Esophagus squamous epithelium (tissue), 5 donors: ENCODE results near the gene RERE. TPM values are rescaled to one million over a fixed set of nuclear protein-coding genes. Genes with fewer than 3 reads are reported as not detected.

Experiments
- DNase-seq: peaks from one replicate; lab custom pipeline; 2025; lab: John Stamatoyannopoulos, UW
- H3K27ac ChIP-seq, 4 donors: fragments of 200-600 bp; sonication (generic); one replicate each; pipeline ENCODE4 v1.5.1; 2016 to 2019; ENCODE audit warnings: mild to moderate bottlenecking in 1 of 4
- H3K27me3 ChIP-seq, 4 donors: fragments of 200-600 bp; sonication (generic); 1 replicate in 3 of 4; 2 replicates in 1 of 4; pipeline versions ENCODE4 v1.5.1 to v1.6.0; 2017 to 2021; ENCODE audit warnings: antibody characterized with exemption in 1 of 4
- H3K36me3 ChIP-seq, 3 donors: fragments of 200-600 bp; sonication (generic); one replicate each; pipeline ENCODE4 v1.5.1; 2016 to 2019
- H3K4me1 ChIP-seq, 3 donors: fragments of 200-600 bp; sonication (generic); one replicate each; pipeline ENCODE4 v1.5.1; 2017 to 2019
- H3K4me3 ChIP-seq, 4 donors: fragments of 200-600 bp; sonication (generic); 1 replicate in 3 of 4; 2 replicates in 1 of 4; pipeline ENCODE4 v1.5.1; 2016 to 2019; ENCODE audit warnings: mild to moderate bottlenecking in 2 of 4, moderate library complexity in 1 of 4
- H3K9me3 ChIP-seq, 3 donors: fragments of 200-600 bp; sonication (generic); one replicate each; pipeline ENCODE4 v1.5.1; 2016 to 2019
- CTCF ChIP-seq, 6 experiments: fragments of 450-650 bp in 4 of 6; fragments of 200-600 bp in 2 of 6; sonication (generic) in 2 of 6; IDR thresholded peaks; one replicate each; pipeline ENCODE4 v1.5.1; 2016 to 2019; ENCODE audit warnings: antibody characterized with exemption in 6 of 6, mild to moderate bottlenecking in 4 of 6, moderate library complexity in 4 of 6
- POLR2A ChIP-seq, 4 donors: fragments of 450-650 bp; IDR thresholded peaks; one replicate each; pipeline ENCODE4 v1.6.1; 2017; ENCODE audit warnings: antibody characterized with exemption in 4 of 4, mild to moderate bottlenecking in 4 of 4, moderate library complexity in 3 of 4
- WGBS, 2 donors: methylation state at CpG; one replicate each; pipeline ENCODE4 v1.1.5; 2018; 5-methylcytosine and 5-hydroxymethylcytosine counted together
- intact Hi-C: fragments of 100-400 bp; cut with DNase I; formaldehyde crosslinking; loops from one replicate; pipeline ENCODE4 v1.15.0; 2022
- total RNA-seq, 4 donors: library from RNA; depleted of rRNA; stranded (reverse); fragments of >200 nt; gene quantifications; one replicate each; pipeline ENCODE4 v1.1.0, GENCODE V29; 2016
- donor health status: DM: yes; HTN: yes; CAD: no.

The RERE gene
- total RNA-seq, 4 donors from 2014 or later: 27.5 to 56.6 (median 32.1) TPM

GRCh38 chr1:8555582-8555981 is 261.9 kb downstream of the RERE start:
- Histone ChIP-seq H3K4me3 (no peak overlapping the region), H3K36me3 (no peaks in the 10 kb centered on the region), H3K27me3 (no peaks in the 10 kb centered on the region), H3K4me1 (peaks cover 0 to 7% (median 0%) of the 10 kb centered on the region in 3 donors), H3K9me3 (no peaks in the 10 kb centered on the region), H3K27ac (no peak overlapping the region)
- no peak for DNase-seq
- intact Hi-C loops: no loop called here
- TF ChIP-seq CTCF (IDR thresholded peaks at IDR 0.05) (no peak), POLR2A (IDR thresholded peaks at IDR 0.05) (no peak)

- no peak overlapping the region for H3K27ac ChIP-seq
- H3K4me3 ChIP-seq: no peak overlapping the region
- intact Hi-C loops: no loop called here
- no peaks in the 10 kb centered on the region for H3K36me3 ChIP-seq
- H3K27me3 ChIP-seq: no peaks in the 10 kb centered on the region
- DNase-seq: no peak
- TF ChIP-seq POLR2A (IDR thresholded peaks at IDR 0.05): no peak
- no peak for TF ChIP-seq CTCF (IDR thresholded peaks at IDR 0.05)
- H3K9me3 ChIP-seq: no peaks in the 10 kb centered on the region
- H3K4me1 ChIP-seq: peaks cover 0 to 7% (median 0%) of the 10 kb centered on the region in 3 donors
- WGBS, 2 donors: 73% methylated on average over 2 of the region's 2 CpGs
Observed at GRCh38 chr1:8554956-8555534, 262.4 kb downstream of the RERE start.

GRCh38 chr1:8552820-8553397 is 264.5 kb downstream of the RERE start:
- H3K36me3 ChIP-seq: no peaks in the 10 kb centered on the region
- no peak overlapping the region for H3K4me3 ChIP-seq
- no peak overlapping the region for H3K27ac ChIP-seq
- DNase-seq: no peak
- 95 to 96% methylated on average over 15 to 17 of the region's 21 CpGs for WGBS, 2 donors
- TF ChIP-seq CTCF (IDR thresholded peaks at IDR 0.05): no peak
- no peak for TF ChIP-seq POLR2A (IDR thresholded peaks at IDR 0.05)
- peaks cover 0 to 7% (median 0%) of the 10 kb centered on the region in 3 donors for H3K4me1 ChIP-seq
- H3K9me3 ChIP-seq: no peaks in the 10 kb centered on the region
- no peaks in the 10 kb centered on the region for H3K27me3 ChIP-seq
- intact Hi-C loops: no loop called here

GRCh38 chr1:8551613-8552489 is 265.6 kb downstream of the RERE start:
- WGBS, 2 donors: 62 to 71% methylated on average over 6 of the region's 6 CpGs
- peaks cover 0 to 7% (median 0%) of the 10 kb centered on the region in 3 donors for H3K4me1 ChIP-seq
- H3K36me3 ChIP-seq: no peaks in the 10 kb centered on the region
- TF ChIP-seq POLR2A (IDR thresholded peaks at IDR 0.05): no peak
- TF ChIP-seq CTCF (IDR thresholded peaks at IDR 0.05): no peak
- H3K27ac ChIP-seq: no peak overlapping the region
- H3K4me3 ChIP-seq: no peak overlapping the region
- intact Hi-C loops: no loop called here
- DNase-seq: no peak
- H3K9me3 ChIP-seq: no peaks in the 10 kb centered on the region
- H3K27me3 ChIP-seq: no peaks in the 10 kb centered on the region

- intact Hi-C loops: no loop called here
- no peaks in the 10 kb centered on the region for H3K27me3 ChIP-seq
- DNase-seq: no peak
- H3K4me1 ChIP-seq: peaks cover 0 to 7% (median 0%) of the 10 kb centered on the region in 3 donors
- no peak overlapping the region for H3K4me3 ChIP-seq
- H3K36me3 ChIP-seq: no peaks in the 10 kb centered on the region
- TF ChIP-seq CTCF (IDR thresholded peaks at IDR 0.05) (no peak), POLR2A (IDR thresholded peaks at IDR 0.05) (no peak)
- 83 to 90% methylated on average over 3 of the region's 3 CpGs for WGBS, 2 donors
- no peak overlapping the region for H3K27ac ChIP-seq
- H3K9me3 ChIP-seq: no peaks in the 10 kb centered on the region
Observed at GRCh38 chr1:8551057-8551456, 266.4 kb downstream of the RERE start.
